Breast epithelium (tissue), 3 donors: Measurements from ENCODE around the gene TMEM45A.

ENCODE experiments used
- CTCF ChIP-seq, 3 donors: fragments of 450-650 bp; IDR thresholded peaks; one replicate each; pipeline ENCODE4 v1.5.1; 2016 to 2017; ENCODE audit warnings: antibody characterized with exemption in 3 of 3, mild to moderate bottlenecking in 3 of 3, moderate library complexity in 3 of 3
- POLR2A ChIP-seq: fragments of 450-650 bp; IDR thresholded peaks from one replicate; pipeline ENCODE4 v1.6.1; 2016; ENCODE audit warnings: antibody characterized with exemption, mild to moderate bottlenecking, moderate library complexity
- POLR2AphosphoS5 ChIP-seq, 3 donors: sonication (generic); formaldehyde crosslinking; IDR thresholded peaks; one replicate each; pipeline ENCODE4 v1.6.1; 2017; ENCODE audit warnings: antibody characterized with exemption in 3 of 3

- no peak for TF ChIP-seq CTCF (IDR thresholded peaks at IDR 0.05)
- peak in 1 of 3 donors; percentile 10 for TF ChIP-seq POLR2AphosphoS5 (IDR thresholded peaks at IDR 0.05)
- no peak for TF ChIP-seq POLR2A
Measured at GRCh38 chr3:100521439-100521845, 29.0 kb downstream of the TMEM45A start.
